Measurements from ENCODE around the gene GPR15LG.
A peak's percentile ranks its signal among the peaks of the same experiment; 100 is the strongest.
"Not testable (repeated sequence)": the region's sequence is repeated elsewhere in the genome, so short reads cannot be mapped to it uniquely, and the experiment has no call there.

Gene GPR15LG

DNA sequence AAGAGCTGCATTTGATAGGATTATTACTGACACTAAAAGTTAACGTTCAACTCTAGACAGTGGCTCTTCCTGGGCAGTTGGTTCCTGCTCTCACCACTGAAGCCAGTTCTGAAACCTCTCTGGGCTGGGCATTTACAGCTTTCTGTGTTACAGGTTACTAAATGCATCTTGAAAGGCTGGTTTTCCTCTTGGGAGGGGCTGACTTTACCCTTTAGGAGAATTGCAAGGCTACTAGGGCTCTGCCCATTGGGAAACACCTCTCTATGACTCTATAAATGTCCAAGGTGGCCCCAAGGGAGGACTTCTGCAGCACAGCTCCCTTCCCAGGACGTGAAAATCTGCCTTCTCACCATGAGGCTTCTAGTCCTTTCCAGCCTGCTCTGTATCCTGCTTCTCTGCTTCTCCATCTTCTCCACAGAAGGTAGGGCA is at the start of gene GPR15LG:
Gene GPR15LG (plus strand): TSS at position 301 of the 429 bp plus-strand sequence. CDS start 51 bp downstream, at position 352.
- no peak for DNase-seq (ENCODE audit: low read depth, low spot score)

DNA sequence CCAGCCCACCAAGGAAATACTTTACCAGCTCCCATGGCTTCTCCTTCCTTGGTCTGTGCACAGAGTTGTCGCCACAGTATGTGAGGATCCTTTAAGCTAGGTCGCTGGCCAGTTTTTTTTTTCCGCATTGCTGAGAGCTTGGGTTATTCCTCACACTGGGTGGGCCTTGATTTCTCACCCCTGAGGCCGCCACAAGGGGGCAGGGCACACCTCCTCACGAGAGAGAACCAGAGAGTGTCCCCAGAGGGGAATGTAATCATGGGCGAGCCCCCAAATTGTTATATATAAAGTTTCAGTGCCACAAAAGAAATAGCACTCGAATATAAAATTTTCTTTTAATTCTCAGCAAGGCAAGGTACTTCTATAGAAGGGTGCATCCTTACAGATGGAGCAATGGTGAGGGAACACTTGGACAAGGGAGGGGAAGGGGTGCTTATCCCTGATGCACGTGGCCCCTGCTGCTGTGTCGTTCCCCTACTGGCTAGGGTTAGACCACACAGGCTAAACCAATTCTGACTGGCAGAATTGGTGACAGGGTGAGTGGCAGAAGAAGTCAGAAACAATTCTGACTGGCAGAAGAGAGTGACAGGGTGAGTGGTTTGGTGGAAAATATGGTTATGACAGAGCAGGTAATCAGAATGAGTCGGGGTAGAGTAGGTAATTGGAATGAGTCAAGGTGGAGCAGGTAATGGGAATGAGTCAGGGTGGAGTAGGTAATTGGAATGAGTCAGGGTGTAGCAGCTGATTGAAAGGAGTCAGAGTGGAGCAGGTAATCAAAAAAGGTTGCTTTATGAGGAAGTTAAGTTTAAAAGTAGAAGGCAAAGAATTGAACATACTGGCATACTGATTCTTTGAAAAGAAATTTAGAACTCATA is 47.5 kb upstream of the GPR15LG start:
- DNase-seq (ENCODE audit: low read depth, low spot score) = peak; percentile 14

DNA sequence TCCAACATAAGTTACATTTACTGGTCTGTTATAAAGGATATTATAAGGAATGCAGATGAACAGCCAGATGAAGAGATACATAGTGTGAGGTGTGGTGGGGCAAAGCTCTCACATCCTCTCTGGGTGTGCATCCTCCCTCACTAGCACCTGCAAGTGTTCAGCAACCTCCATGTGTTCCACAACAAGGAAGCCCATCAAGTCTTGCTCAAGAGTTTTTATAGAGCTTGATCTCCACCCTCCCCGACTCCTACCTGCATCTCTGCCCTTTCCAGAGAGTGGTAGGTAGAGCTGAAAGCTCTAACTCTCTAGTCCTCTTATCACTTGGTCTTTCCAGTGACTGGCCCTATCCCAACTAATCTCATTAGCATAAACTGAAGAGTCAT is 46.8 kb upstream of the GPR15LG start:
- DNase-seq (ENCODE audit: low read depth, low spot score) = no peak

DNA sequence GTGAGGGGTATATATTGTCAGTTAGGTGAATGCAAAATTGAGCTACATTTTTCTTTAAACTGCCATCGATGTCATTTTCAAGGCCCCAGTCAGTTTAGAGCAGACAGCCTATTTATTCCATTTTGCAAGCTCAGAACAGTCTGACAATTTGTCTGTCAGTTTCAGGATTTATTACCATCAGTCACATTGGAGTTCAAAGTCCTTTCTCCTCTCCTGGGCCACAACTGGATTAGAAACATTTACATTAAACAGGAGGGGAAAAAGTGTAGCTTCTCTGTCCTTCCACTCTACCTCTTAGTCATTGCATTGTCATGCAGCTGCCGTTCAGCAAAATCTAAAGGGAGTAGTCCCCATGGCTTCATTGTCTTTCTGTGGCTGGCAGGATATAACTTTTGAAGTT is 37.8 kb upstream of the GPR15LG start:
- no peak for DNase-seq (ENCODE audit: low read depth, low spot score)

DNA sequence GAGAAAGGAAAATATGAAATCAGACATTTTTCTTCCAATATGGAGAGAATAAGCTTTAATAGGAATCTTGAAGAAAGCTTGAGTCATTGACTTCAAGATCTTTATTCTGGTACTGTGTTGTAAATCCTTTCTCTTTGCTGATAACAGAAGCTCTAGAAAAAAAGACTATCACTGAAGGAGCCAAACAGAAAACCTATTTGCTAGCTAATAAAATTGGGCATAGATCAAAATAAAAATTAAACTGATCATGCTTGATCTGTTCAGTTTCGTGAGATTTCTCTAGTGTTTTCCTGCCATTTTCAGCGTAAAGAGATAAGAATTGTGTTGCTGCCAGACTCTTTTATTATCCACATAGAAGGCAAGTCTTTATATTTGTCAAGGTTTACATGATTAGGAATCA is 35.8 kb upstream of the GPR15LG start:
- DNase-seq (ENCODE audit: low read depth, low spot score) = no peak

DNA sequence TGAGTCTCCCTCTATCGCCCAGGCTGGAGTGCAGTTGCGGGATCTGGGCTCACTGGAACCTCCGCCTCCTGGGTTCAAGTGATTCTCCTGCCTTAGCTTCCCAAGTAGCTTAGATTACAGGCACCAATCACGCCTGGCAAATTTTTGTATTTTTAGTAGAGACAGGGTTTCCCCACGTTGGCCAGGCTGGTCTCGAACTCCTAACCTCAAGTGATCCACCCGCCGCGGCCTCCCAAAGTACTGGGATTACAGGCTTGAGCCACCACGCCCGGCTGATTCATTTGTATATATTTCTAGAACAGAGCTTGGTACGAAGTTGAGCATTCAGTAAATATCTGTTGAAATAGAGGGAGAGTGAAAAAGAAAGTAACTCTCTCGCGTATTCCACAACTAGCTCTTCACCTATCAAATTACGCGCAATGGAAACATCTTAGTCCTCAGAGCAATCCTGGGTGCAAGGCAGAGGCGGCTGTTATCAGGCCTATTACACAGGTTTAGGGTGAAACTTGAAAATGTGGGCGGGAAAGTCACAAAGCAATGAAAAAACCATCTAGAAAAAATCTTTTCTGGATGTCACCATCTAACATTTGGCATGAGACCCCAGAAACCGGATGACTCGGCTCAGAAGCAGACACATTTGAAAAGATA is 35.0 kb upstream of the GPR15LG start:
- no peak for DNase-seq (ENCODE audit: low read depth, low spot score)

DNA sequence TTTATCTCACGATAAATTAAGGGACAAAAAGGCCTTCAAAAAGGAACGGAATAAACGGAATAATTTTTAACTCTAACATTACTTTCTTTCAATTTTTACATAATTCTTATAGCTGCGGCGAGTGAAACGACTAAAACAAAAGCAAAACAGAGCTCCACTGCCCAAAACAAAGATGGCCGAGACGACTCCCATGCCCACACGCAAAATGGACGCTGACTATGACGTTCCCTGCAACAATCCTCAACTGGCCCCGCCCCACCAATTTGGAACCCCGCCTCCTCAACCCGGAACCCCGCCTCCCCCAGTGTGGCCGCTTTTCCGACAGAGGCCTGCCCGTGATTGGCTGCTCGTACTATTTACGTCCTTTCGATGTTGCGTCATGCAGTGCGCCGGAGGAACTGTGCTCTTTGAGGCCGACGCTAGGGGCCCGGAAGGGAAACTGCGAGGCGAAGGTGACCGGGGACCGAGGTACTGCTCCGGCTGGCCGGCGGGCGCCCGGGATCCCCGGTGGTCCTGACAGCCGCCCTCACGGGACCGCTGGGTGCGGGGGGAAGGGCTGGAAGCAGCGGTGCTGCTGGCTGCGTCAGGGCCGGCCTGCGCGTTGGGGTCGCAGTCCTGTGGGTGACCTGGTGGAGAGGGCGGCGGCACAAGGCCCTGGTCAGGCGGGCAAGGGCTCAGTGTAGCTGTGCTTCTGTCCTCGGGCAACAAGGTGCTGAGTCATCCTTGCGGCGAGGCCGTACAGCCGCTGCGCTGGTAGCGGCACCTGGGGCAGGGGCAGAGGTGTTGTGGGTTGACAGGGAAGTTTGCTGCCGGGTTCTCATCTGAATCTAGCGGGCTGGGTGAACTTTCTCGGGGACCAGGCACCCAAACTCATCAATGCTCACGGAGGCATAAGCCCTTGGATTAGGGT is 34.2 kb upstream of the GPR15LG start, which contains the start of gene GHITM:
Gene GHITM (plus strand): TSS at position 384 of the 910 bp plus-strand sequence. CDS start 1,992 bp downstream, outside the sequence.
- DNase-seq (ENCODE audit: low read depth, low spot score) = peak; percentile 98

DNA sequence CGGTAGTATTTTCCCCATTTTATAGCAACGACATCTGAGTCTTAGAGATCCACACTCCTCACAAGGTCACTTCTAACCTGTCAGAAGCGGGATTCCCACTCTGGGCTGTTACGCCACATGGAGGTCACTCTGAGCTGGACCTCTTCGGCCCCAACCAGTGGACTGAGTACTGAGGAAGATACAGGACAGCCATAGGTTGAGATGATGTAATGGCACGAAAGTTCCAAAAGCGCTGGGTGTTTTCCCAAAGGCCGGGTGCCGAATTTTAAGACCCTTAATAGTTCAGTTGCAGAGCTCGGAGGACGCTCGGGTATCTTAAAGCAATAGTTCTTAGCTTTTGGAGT is 33.6 kb upstream of the GPR15LG start:
- peak; percentile 39 for DNase-seq (ENCODE audit: low read depth, low spot score)

DNA sequence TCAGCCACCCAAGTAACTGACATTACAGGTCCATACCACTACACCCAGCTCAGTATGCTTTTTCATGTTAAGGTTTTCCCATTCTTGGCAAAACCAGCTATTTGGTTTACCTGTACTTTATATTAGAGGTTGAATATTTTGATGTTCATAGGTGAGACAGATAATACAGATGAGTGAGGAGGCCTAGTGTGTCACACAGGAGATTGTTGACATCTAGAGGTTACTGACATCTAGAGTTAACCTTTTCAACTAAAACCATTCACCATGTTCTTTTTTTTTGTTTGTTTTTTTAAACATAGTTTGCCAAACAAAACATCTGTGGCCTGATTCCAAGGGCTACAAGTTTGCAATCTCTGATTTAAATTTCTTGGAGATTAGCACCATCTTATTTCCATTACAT is 26.3 kb upstream of the GPR15LG start:
- no peak for DNase-seq (ENCODE audit: low read depth, low spot score)

DNA sequence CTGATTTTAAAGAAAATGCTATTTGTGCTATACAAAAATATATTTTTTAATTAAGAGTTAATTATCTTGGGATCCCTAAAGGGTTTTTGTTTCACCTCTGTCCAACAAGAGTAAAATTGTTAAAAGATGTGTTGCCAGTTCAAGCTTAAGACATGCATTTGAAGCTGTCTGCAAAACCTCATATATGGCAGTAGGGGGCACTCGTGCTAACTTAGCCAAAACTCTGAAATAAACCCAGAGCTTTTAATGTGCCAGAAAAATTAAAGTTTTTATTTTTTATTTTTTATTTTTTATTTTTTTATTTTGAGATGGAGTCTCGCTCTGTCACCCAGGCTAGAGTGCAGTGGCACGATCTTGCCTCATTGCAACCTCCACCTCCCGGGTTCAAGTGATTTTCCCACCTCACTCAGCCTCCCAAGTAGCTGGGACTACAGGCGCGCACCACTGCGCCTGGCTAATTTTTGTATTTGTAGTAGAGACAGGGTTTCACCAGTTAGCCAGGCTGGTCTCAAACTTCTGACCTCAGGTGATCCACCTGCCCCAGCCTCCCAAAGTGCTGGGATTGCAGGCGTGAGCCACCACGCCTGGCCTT is 25.5 kb upstream of the GPR15LG start:
- not testable (repeated sequence) for DNase-seq (ENCODE audit: low read depth, low spot score)

DNA sequence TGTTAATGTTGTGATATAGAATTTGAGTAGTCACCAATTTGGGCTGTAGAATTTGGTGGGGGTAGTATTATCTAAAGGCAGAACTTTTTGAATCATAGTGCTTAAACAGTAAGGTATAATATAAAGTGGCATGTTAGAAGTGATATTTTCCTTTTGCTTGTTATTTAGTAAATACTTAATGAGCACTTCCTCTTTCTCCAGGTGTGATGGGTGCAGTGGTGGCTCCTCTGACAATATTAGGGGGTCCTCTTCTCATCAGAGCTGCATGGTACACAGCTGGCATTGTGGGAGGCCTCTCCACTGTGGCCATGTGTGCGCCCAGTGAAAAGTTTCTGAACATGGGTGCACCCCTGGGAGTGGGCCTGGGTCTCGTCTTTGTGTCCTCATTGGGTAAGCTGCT is 23.7 kb upstream of the GPR15LG start:
- DNase-seq (ENCODE audit: low read depth, low spot score) = no peak

DNA sequence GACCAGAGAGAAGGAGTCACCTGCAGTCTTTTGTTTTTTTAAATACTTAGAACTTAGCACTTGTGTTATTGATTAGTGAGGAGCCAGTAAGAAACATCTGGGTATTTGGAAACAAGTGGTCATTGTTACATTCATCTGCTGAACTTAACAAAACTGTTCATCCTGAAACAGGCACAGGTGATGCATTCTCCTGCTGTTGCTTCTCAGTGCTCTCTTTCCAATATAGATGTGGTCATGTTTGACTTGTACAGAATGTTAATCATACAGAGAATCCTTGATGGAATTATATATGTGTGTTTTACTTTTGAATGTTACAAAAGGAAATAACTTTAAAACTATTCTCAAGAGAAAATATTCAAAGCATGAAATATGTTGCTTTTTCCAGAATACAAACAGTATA is 20.8 kb upstream of the GPR15LG start:
- no peak for DNase-seq (ENCODE audit: low read depth, low spot score)

DNA sequence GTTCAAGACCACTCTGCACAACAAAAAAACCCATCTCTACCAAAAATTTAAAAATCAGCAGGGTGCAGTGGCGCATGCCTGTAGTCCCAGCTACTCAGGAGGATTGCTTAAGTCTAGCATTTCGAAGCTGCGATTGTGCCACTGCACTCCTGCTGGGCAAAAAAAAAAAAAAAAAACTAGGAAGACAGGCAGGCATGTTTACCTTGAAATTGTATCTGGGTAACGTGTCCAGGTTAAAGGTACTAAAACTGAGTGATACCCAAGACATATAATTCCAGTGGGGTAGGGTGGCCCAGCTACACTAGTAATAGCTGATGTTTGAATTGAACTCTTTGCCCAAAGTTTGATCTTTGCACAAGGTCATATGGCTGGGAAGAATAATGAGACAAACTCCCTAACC is 18.1 kb upstream of the GPR15LG start:
- no peak for DNase-seq (ENCODE audit: low read depth, low spot score)

DNA sequence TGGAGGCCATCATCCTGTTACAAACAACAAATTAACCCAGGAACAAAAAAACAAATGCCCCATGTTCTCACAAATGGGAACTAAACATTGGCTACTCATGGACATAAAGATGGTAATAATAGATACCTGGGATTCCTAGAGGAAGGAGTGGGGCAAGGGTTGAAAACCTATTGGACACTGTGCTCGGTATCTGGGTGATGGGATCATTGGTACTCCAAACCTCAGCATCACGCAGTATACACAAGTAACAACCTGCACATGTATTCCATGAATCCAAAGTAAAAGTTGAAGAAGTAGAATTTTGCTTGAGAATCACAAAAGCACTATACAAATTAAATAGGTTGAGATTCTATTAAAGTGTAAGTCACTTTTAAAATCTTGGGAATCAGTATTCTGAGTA is 17.6 kb upstream of the GPR15LG start:
- DNase-seq (ENCODE audit: low read depth, low spot score) = no peak

DNA sequence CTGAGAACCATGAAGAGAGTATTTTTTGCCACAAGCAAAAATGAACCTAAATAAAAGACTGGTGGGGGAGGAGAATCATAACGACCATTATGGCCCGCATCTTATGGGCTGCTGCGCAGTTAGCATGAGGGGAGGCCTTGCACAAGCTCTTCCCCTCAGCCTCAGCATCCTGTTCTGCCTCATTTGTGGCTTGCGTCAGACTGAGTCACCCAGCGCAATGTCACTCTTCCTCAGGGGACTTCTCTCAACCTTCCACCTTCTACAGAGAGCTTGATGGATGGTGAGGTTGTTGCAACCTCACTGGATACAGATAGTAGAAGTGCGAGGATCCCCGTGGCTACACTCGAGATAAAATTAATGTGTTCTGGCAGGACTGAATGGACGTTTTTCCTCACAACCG is 16.8 kb upstream of the GPR15LG start:
- DNase-seq (ENCODE audit: low read depth, low spot score) = no peak

DNA sequence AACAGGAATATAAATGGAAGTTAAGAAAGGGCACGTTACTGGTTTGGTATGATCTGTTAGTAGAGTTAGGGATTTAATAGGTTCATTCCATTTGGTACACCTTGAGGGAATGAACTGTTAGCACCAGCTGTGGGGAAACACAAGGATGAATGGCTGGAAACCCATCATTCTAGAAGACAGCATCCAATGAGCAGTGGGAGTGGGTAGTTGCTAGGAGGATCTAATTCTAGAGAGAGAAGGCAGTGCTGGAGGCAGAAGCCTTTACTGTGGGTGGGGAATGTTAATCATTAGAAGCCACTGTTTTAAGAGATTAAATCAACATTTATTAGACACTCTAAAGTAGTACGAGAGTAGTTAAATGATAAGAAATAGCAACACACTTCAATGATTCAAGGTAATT is 15.5 kb upstream of the GPR15LG start:
- no peak for DNase-seq (ENCODE audit: low read depth, low spot score)

DNA sequence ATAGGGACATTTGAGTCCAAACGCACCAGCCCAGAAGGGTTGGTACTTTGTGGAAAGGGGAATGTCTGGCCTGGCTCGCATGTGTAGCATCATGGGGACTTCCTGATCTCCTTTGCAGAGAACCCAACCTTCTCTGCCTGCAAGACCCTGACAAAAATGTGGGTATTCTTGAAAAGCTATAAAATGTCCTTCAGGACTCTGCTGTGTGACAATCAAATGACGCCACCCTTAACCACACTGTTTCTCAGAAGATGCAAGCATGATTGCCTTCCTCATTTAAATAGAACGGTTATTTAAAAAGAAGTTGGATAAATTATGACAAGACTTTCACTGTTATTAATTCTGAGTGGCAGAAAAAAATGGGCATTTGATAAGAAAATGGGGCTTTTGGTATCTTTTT is 15.1 kb upstream of the GPR15LG start:
- no peak for DNase-seq (ENCODE audit: low read depth, low spot score)

DNA sequence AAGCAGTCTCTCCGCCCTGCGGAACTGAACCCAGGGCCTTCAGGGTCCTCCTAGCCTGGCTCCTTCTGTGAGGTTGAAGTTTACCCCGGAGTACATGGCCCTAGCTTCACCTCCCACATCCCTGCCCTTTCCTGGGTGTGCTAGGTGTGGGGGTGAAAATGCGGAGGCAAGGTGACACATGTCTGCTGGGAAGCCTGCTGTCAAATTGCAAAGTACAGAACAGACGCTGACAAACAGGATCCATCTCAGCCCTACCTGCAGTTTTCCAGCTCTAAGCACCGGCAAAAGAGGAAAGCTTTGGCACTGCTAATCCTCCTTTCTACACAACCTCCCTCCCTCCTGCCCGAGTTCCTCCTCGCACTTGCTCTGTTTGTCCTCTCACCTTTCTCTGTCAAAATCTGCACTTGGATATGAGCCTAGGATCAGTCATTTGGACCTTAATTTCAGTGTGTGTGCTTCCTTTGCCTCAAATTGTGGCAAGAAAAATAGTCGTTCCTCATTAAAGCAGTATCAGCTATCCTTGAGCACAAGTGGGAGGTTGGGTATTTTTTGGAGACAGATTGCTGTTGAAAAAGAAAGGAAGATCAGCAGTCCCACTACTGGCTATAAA is 14.4 kb upstream of the GPR15LG start:
- DNase-seq (ENCODE audit: low read depth, low spot score) = no peak

DNA sequence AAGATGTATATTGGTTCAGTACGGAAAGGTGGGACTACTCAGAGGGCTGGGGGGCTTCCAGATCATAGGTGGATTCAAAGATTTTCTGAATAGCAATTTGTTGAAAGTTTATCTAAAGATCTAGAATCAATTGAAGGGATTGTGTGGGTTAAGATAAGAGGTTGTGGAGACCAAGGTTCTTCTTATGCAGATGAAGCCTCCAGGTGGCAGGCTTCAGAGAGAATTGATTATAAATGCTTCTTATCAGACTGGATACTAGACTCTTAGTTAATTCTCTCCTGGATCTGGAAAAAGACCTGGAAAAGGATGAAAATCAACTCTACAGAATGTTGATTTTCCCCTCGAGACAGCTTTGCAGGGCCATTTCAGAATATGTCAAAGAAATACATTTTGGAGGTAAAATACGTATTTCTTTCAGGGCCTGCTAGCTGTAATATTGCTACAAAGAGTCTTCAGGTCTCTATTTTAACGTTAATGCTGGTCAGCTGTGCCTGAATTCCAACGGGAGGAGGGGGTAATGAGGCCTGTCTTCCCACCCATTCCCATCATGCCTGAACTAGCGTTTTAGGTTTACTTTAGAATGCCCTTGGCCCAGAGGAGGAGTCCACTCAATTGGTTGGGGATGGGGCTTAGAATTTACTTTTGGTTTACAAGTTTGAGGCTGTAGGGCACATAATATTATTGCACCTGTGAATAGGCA is 12.8 kb upstream of the GPR15LG start:
- peak; percentile 50 for DNase-seq (ENCODE audit: low read depth, low spot score)

DNA sequence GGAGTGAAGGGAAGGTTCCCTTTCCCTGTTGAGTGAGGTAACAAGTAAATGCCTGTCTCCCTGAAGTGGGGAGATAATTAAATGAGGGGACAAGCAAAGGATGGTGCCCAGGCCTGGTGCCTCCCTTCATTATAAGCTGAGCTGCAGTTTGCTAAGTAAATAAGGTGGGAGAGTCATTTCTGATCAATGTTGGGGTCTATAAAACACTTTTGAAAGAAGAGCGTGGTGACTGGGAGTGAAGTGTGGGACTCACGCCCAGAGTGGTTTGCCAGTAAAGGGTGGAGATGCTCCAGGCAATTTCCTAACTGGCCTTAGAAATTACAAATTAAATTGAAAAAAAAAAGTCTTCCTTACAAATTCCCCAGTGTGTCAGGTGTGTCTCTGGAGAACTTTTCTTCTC is 9.6 kb upstream of the GPR15LG start:
- no peak for DNase-seq (ENCODE audit: low read depth, low spot score)

DNA sequence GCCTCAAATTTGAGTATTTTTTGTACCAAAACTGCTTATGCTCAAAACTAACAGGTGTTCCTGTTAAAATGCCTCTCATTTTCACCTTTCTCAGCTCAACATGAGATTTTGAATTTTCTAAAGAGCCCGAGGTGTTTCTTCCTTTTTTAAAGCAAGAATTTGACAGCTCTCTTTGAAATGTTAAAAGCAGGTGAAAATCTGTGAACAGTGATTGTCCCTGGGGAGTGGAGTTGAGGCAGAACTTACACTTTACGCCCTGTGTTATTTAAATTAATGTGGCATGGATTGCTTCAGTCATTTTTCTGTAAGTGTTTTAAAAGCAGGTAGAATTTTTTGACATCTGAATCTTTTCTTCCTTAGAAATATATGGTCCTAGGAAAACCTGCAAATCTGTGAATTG is 9.2 kb upstream of the GPR15LG start:
- DNase-seq (ENCODE audit: low read depth, low spot score) = no peak

Measured in ELF-1 (cell line).